Neural cell (in vitro differentiated cells): ENCODE data around the gene ZNF222. TPM values are rescaled to one million over a fixed set of nuclear protein-coding genes. Genes with fewer than 3 reads are reported as not detected.

Experiments used
- H2AFZ ChIP-seq: fragments of 200-600, 300-800 bp; sonication (generic), shearing (Covaris generic); 2 replicates; pipeline ENCODE4 v1.6.0; 2014; ENCODE audit warnings: low read depth, mild to moderate bottlenecking, antibody characterized with exemption, low read length, moderate library complexity
- H3F3A ChIP-seq: fragments of 200-600 bp; shearing (Covaris generic); 2 replicates; pipeline ENCODE4 v1.6.1; 2016; ENCODE audit warnings: mild to moderate bottlenecking, moderate library complexity, mixed read lengths, antibody characterized with exemption, low read length; ENCODE audit not compliant: insufficient read depth, poor library complexity, severe bottlenecking
- H3K27ac ChIP-seq: fragments of 200-600, 300-800 bp; sonication (generic), shearing (Covaris generic); 2 replicates; pipeline ENCODE4 v1.5.1; 2014; ENCODE audit warnings: mild to moderate bottlenecking, low read length, moderate library complexity
- H3K27me3 ChIP-seq: fragments of 300-800, 200-600 bp; sonication (generic), shearing (Covaris generic); 2 replicates; pipeline ENCODE4 v1.6.0; 2014; ENCODE audit warnings: mild to moderate bottlenecking, low read depth, low read length, moderate library complexity; ENCODE audit not compliant: insufficient read depth
- H3K36me3 ChIP-seq: fragments of 300-800, 200-600 bp; sonication (generic), shearing (Covaris generic); 2 replicates; pipeline ENCODE4 v1.5.1; 2014; ENCODE audit warnings: mild to moderate bottlenecking, antibody characterized with exemption, low read length, moderate library complexity; ENCODE audit not compliant: insufficient read depth
- H3K4me2 ChIP-seq: fragments of 300-800, 200-600 bp; sonication (generic), shearing (Covaris generic); 2 replicates; pipeline ENCODE4 v1.6.0; 2014; ENCODE audit warnings: mild to moderate bottlenecking, low read length
- H3K4me3 ChIP-seq: fragments of 300-800, 200-600 bp; sonication (generic), shearing (Covaris generic); 2 replicates; pipeline ENCODE4 v1.5.1; 2014; ENCODE audit warnings: mild to moderate bottlenecking, low read length, moderate library complexity
- H3K79me2 ChIP-seq: fragments of 200-600 bp; shearing (Covaris generic); replicated peaks from 2 replicates; pipeline ENCODE4 v1.6.0; 2014; ENCODE audit warnings: mild to moderate bottlenecking, low read length, moderate library complexity; ENCODE audit not compliant: insufficient read depth
- H3K9ac ChIP-seq: fragments of 300-800, 200-600 bp; sonication (generic), shearing (Covaris generic); 2 replicates; pipeline ENCODE4 v1.6.1; 2016; ENCODE audit warnings: mild to moderate bottlenecking, low read length, mixed read lengths
- H3K9me2 ChIP-seq: fragments of 200-600 bp; shearing (Covaris generic); 2 replicates; pipeline ENCODE4 v1.6.1; 2016; ENCODE audit warnings: mild to moderate bottlenecking, low read length, mixed read lengths; ENCODE audit not compliant: insufficient read depth
- H3K9me3 ChIP-seq: fragments of 200-600, 300-800 bp; sonication (generic), shearing (Covaris generic); 2 replicates; pipeline ENCODE4 v1.6.1; 2016; ENCODE audit warnings: mild to moderate bottlenecking, mixed run types, low read length, moderate library complexity, mixed read lengths
- H4K20me1 ChIP-seq: fragments of 200-600 bp; shearing (Covaris generic); 2 replicates; pipeline ENCODE4 v1.6.1; 2016; ENCODE audit warnings: mild to moderate bottlenecking, mixed run types; ENCODE audit not compliant: insufficient read depth
- CTCF ChIP-seq: fragments of 450-650 bp; IDR thresholded peaks from 2 replicates; pipeline ENCODE4 v1.5.1; 2014; ENCODE audit warnings: antibody characterized with exemption, mild to moderate bottlenecking, moderate library complexity; ENCODE audit not compliant: poor library complexity, severe bottlenecking
- EP300 ChIP-seq: fragments of 450-650 bp; conservative IDR thresholded peaks from 2 replicates; pipeline ENCODE4 v1.6.1; 2014; ENCODE audit warnings: antibody characterized with exemption, mild to moderate bottlenecking, moderate library complexity; ENCODE audit not compliant: poor library complexity, severe bottlenecking
- EZH2 ChIP-seq: fragments of 200-600, 300-800 bp; shearing (Covaris generic), sonication (generic); IDR thresholded peaks from 2 replicates; pipeline ENCODE4 v1.6.1; 2014; ENCODE audit warnings: antibody characterized with exemption, low read length, borderline replicate concordance, mild to moderate bottlenecking; ENCODE audit not compliant: insufficient read depth, poor library complexity, severe bottlenecking
- MXI1 ChIP-seq: fragments of 450-650 bp; conservative IDR thresholded peaks from 2 replicates; pipeline ENCODE4 v1.6.1; 2014; ENCODE audit warnings: antibody characterized with exemption, mild to moderate bottlenecking; ENCODE audit not compliant: poor library complexity, severe bottlenecking
- POLR2AphosphoS5 ChIP-seq: IDR thresholded peaks from 2 replicates; pipeline ENCODE4 v1.6.1; 2012
- RAD21 ChIP-seq: fragments of 450-650 bp; conservative IDR thresholded peaks from 2 replicates; pipeline ENCODE4 v1.6.1; 2014; ENCODE audit warnings: antibody characterized with exemption, mild to moderate bottlenecking, moderate library complexity
- REST ChIP-seq: IDR thresholded peaks from 2 replicates; pipeline ENCODE4 v1.6.1; 2012; ENCODE audit warnings: borderline replicate concordance
- SMC3 ChIP-seq: fragments of 450-650 bp; conservative IDR thresholded peaks from 2 replicates; pipeline ENCODE4 v1.6.1; 2014; ENCODE audit warnings: antibody characterized with exemption, mild to moderate bottlenecking, moderate library complexity; ENCODE audit not compliant: poor library complexity
- TAF1 ChIP-seq: IDR thresholded peaks from 2 replicates; pipeline ENCODE4 v1.6.1; 2012; ENCODE audit warnings: low read depth
- polyA minus RNA-seq: library from RNA; depleted of rRNA, polyadenylated mRNA; stranded (reverse); fragments of >200 nt; gene quantifications from 2 replicates; pipeline ENCODE4 v1.2.3, GENCODE V29; 2014
- polyA plus RNA-seq: library from polyadenylated mRNA; depleted of rRNA; stranded (reverse); fragments of >200 nt; gene quantifications from 2 replicates; pipeline ENCODE4 v1.2.3, GENCODE V29; 2014

The ZNF222 gene
- 32.0 and 38.4 TPM in 2 replicates for polyA plus RNA-seq
- polyA minus RNA-seq = 35.5 and 50.1 TPM in 2 replicates

DNA sequence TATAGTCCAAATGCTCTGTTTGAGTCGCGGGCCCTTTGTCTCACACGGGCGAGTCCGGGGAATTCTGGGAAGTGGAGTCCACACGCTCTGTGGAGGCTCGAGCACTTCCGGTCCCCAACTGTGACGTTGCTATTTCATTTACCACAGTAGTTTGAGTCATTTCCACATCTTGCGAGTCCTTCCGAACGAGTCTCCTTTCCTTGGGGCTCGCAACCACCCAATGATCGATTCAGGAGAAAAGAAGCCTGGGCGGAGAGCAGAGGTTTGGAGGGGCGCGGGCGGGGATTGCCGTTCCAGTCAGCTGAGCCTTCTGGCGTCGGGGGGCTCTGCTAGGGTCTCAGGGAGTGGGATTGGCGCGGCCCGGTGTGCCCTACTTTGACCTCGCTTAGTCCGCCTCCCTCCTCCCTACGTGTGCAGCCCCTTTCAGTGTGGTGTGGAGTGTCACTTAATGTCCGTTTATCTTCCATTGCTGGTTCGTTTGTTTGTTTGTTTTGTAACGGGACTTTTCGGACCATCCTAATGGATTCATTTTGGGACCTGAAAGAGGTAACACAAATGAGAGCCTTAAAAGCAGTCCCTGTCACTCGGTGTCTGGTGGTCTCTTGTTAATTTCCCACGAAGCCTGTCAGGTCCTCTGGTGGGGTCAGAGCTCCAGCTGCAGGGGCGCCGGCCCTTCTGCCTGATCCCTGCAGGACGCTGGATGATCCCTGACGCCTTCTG lies at the start of gene ZNF222:
ZNF222 (plus strand) TSS at position 163 of the 720 bp plus-strand sequence; CDS start at position 221, 58 bp downstream.
- TF ChIP-seq RAD21 (peak; percentile 34), CTCF (no peak), SMC3 (no peak), EZH2 (no peak), REST (no peak), MXI1 (peak; percentile 43), POLR2AphosphoS5 (peak; percentile 75), TAF1 (no peak), EP300 (peak; percentile 27)
- H3K79me2 ChIP-seq = peaks cover 11% of the 10 kb centered on the region
- peak within 1 kb of the TSS; percentile 99 for H2AFZ ChIP-seq
- H3K9me2 ChIP-seq = no peaks in the 10 kb centered on the region
- H4K20me1 ChIP-seq = no peaks in the 10 kb centered on the region
- peaks cover 15% of the 10 kb centered on the region for H3K36me3 ChIP-seq
- H3K4me2 ChIP-seq = peak within 1 kb of the TSS; percentile 81
- no peaks in the 10 kb centered on the region for H3K9me3 ChIP-seq
- peak within 1 kb of the TSS; percentile 85 for H3K4me3 ChIP-seq
- no peaks in the 10 kb centered on the region for H3F3A ChIP-seq
- H3K9ac ChIP-seq = peak within 1 kb of the TSS; percentile 77
- H3K27ac ChIP-seq = peak within 1 kb of the TSS; percentile 70
- H3K27me3 ChIP-seq = no peaks in the 10 kb centered on the region

DNA sequence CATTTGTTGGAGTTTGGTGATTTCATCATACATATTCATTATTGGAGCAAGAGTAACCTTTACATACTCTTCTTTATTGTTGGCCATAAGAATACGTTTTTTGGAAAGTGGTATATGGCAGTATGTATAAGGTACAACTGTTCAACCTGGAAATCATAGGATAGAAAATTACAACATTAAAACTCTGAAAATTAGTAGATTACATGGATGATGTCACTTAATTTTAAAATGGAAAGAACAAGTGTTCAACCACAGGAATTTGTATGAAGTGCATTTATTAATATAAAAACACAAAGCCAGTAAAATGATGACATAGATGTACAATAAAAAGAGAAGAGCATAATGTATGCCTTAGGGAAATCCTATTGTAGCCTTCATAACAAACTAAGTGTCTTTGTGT lies 48.4 kb upstream of the ZNF222 start:
- Histone ChIP-seq H3K27ac (no peak overlapping the region), H3K4me2 (no peak overlapping the region), H3K36me3 (peaks cover 2% of the 10 kb centered on the region), H3K9me2 (no peaks in the 10 kb centered on the region), H3F3A (no peaks in the 10 kb centered on the region), H3K27me3 (no peaks in the 10 kb centered on the region), H3K9me3 (peaks cover 3% of the 10 kb centered on the region), H3K79me2 (no peaks in the 10 kb centered on the region), H2AFZ (no peak overlapping the region), H3K9ac (no peak overlapping the region), H4K20me1 (no peaks in the 10 kb centered on the region), H3K4me3 (no peak overlapping the region)
- TF ChIP-seq REST (no peak), RAD21 (no peak), EZH2 (no peak), TAF1 (no peak), EP300 (no peak), CTCF (no peak), POLR2AphosphoS5 (no peak), MXI1 (no peak), SMC3 (no peak)
